ENCODE measurements around the gene PAEP.

DNA sequence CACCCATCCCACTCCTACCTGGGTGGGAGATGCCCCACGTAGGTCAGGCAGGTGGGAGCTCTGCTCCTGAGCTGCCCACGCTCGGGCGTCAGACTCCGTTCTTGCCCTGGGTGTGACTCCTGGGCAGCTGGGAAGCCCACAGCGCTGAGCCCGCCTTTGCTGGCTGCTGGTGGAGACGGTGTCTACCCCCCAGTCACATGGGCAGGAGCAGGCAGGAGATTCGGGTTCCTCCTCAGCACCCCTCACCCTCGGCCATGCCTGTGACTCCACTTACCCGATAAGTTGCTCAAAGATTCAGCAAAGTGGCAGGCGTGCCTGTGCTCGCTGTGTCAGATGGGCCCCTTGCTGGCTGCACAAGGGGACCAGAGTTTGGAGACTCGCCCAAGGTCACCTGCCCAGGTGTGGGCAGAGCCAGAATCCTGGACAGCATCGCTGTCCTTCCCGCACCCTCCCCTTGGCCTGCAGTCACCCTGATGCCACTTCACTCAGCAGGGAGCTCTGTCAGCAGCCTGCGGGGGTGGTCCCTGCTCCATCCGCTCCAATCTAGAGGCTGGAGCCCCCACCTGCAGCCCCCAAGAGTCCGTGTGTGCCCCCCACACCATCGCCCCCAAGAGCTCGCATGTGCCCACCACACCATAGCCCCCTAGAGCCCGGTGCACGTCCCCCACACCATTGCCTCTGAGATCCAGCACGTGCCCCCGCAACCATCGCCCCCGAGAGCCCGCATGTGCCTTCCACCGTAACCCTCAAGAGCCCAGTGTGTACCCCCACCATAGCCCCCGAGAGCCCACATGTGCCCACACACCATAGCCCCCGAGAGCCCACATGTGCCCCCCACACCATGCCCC, 36.1 kb upstream of the PAEP start:
- TF ChIP-seq, protein P1, sequence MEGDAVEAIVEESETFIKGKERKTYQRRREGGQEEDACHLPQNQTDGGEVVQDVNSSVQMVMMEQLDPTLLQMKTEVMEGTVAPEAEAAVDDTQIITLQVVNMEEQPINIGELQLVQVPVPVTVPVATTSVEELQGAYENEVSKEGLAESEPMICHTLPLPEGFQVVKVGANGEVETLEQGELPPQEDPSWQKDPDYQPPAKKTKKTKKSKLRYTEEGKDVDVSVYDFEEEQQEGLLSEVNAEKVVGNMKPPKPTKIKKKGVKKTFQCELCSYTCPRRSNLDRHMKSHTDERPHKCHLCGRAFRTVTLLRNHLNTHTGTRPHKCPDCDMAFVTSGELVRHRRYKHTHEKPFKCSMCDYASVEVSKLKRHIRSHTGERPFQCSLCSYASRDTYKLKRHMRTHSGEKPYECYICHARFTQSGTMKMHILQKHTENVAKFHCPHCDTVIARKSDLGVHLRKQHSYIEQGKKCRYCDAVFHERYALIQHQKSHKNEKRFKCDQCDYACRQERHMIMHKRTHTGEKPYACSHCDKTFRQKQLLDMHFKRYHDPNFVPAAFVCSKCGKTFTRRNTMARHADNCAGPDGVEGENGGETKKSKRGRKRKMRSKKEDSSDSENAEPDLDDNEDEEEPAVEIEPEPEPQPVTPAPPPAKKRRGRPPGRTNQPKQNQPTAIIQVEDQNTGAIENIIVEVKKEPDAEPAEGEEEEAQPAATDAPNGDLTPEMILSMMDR (IDR thresholded peaks at IDR 0.05): no peak
- TF ChIP-seq POLR2A (IDR thresholded peaks at IDR 0.05) (no peak), EP300 (IDR thresholded peaks at IDR 0.05; ENCODE audit: low read depth) (no peak)
